Measurements from ENCODE around the gene KAT6B. TPM values are rescaled to one million over a fixed set of nuclear protein-coding genes. Genes with fewer than 3 reads are reported as not detected.
"Not testable (repeated sequence)": the region's sequence is repeated elsewhere in the genome, so short reads cannot be mapped to it uniquely, and the experiment has no call there.

KAT6B gene
- total RNA-seq, result 147 to 155 TPM (median 148 TPM) in 3 replicates

GRCh38 chr10:74826142-74827044, at the start of gene KAT6B:
KAT6B (plus strand) TSS chr10:74826600; CDS start chr10:74842858, 16,258 bp downstream.
- Mint-ChIP-seq H3K36me3 (peaks cover 11% of the 10 kb centered on the region), H3K9me3 (no peaks in the 10 kb centered on the region), H3K27me3 (ENCODE audit: low read depth) (no peaks in the 10 kb centered on the region), H3K4me3 (peak within 1 kb of the TSS; percentile 85), H3K27ac (peak within 1 kb of the TSS; percentile 99), H3K4me1 (peaks cover 66% of the 10 kb centered on the region)
- DNase-seq (ENCODE audit: low spot score in 2 of 2, unreplicated experiment in 2 of 2), result peak; percentile 100
- TF ChIP-seq, protein P1, sequence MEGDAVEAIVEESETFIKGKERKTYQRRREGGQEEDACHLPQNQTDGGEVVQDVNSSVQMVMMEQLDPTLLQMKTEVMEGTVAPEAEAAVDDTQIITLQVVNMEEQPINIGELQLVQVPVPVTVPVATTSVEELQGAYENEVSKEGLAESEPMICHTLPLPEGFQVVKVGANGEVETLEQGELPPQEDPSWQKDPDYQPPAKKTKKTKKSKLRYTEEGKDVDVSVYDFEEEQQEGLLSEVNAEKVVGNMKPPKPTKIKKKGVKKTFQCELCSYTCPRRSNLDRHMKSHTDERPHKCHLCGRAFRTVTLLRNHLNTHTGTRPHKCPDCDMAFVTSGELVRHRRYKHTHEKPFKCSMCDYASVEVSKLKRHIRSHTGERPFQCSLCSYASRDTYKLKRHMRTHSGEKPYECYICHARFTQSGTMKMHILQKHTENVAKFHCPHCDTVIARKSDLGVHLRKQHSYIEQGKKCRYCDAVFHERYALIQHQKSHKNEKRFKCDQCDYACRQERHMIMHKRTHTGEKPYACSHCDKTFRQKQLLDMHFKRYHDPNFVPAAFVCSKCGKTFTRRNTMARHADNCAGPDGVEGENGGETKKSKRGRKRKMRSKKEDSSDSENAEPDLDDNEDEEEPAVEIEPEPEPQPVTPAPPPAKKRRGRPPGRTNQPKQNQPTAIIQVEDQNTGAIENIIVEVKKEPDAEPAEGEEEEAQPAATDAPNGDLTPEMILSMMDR (IDR thresholded peaks at IDR 0.05; ENCODE audit: unreplicated experiment), result peak; percentile 24

DNA sequence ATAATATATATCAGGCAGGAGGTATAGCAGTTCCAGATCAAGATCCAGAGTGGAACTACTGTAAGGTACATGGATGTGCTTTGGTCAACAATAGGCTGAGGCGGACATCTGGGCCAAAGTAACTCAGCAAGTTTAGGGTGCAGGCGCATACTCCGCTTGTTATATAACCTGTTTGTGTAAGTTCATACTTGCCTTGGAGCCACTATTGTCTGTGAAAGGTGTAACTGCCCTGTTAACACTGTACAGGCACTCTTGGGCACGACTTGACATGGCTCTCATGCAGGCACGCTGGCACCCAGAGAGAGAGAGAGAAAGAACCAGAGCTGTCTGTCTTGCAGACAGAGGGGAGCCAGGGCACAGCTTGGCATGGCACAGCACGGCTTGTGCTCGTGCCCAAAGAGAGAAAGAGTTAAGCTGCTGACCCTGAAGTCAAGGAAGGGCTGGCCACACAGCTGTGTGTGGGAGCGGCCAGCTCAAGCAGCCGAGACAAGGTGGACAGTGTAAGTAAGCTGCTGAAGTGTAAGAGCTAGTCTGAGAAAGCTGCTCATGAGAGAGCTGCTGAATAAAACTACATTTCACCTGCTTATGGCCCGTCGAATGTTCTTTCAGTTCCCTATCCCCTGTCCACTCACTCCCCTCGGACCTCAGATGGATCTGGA, 47.8 kb upstream of the KAT6B start:
- Mint-ChIP-seq H3K36me3 (peaks cover 6% of the 10 kb centered on the region), H3K9me3 (peaks cover 34% of the 10 kb centered on the region), H3K27me3 (ENCODE audit: low read depth) (no peaks in the 10 kb centered on the region), H3K4me1 (no peaks in the 10 kb centered on the region), H3K27ac (no peak overlapping the region), H3K4me3 (no peak overlapping the region)
- TF ChIP-seq, protein P1 (IDR thresholded peaks at IDR 0.05; ENCODE audit: unreplicated experiment), result no peak
- no peak for DNase-seq (ENCODE audit: low spot score in 2 of 2, unreplicated experiment in 2 of 2)

DNA sequence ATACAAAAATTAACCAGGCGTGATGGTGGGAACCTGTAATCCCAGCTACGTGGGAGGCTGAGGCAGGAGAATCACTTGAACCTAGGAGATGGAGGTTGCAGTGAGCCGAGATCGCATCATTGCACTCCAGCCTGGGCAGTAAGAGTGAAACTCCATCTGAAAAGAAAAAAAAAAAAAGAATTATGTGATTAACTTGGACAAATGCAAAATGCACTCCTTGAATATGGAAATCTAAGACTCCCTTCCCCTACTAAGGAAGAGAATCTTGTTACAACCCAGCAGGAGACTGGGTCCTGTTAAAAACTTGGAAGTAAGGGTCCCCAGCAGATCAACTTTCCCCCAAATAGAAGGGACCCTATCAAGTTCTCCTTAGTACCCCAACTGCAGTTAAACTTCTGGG, 44.5 kb upstream of the KAT6B start:
- not testable (repeated sequence) for H3K4me1 Mint-ChIP-seq; H3K27ac Mint-ChIP-seq; H3K4me3 Mint-ChIP-seq; H3K36me3 Mint-ChIP-seq; H3K27me3 Mint-ChIP-seq (ENCODE audit: low read depth); DNase-seq (ENCODE audit: low spot score in 2 of 2, unreplicated experiment in 2 of 2)
- peaks cover 14% of the 10 kb centered on the region for H3K9me3 Mint-ChIP-seq

DNA sequence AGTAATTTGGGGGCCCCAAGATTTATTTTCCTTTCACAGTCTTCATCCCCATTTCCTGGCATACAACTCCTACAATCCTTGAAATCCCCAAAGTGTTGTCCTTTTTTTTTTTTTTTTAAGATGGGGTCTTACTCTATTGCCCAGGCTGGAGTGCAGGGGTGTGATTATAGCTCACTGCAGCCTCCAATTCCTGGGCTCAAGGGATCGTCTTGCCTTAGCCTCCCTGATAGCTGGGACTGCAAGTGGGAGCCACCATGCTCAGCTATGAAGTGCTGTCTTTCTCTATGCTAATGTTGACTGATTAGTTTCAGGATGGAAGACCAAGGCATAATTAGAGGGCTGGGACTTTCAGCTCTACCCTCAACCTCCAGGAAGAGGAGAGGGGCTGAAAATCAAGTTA, 41.9 kb upstream of the KAT6B start:
- Mint-ChIP-seq H3K4me3 (no peak overlapping the region), H3K9me3 (no peaks in the 10 kb centered on the region), H3K4me1 (no peaks in the 10 kb centered on the region), H3K36me3 (no peaks in the 10 kb centered on the region), H3K27me3 (ENCODE audit: low read depth) (no peaks in the 10 kb centered on the region), H3K27ac (no peak overlapping the region)
- DNase-seq (ENCODE audit: low spot score in 2 of 2, unreplicated experiment in 2 of 2), result no peak
- TF ChIP-seq, protein P1 (IDR thresholded peaks at IDR 0.05; ENCODE audit: unreplicated experiment), result no peak

- H3K4me3 Mint-ChIP-seq, result no peak overlapping the region
- H3K9me3 Mint-ChIP-seq, result peaks cover 2% of the 10 kb centered on the region
- H3K4me1 Mint-ChIP-seq, result no peaks in the 10 kb centered on the region
- TF ChIP-seq, protein P1 (IDR thresholded peaks at IDR 0.05; ENCODE audit: unreplicated experiment), result no peak
- no peaks in the 10 kb centered on the region for H3K36me3 Mint-ChIP-seq
- H3K27me3 Mint-ChIP-seq (ENCODE audit: low read depth), result no peaks in the 10 kb centered on the region
- no peak overlapping the region for H3K27ac Mint-ChIP-seq
- no peak for DNase-seq (ENCODE audit: low spot score in 2 of 2, unreplicated experiment in 2 of 2)
These were observed 40.3 kb upstream of the KAT6B start for GRCh38 chr10:74786126-74786525.

DNA sequence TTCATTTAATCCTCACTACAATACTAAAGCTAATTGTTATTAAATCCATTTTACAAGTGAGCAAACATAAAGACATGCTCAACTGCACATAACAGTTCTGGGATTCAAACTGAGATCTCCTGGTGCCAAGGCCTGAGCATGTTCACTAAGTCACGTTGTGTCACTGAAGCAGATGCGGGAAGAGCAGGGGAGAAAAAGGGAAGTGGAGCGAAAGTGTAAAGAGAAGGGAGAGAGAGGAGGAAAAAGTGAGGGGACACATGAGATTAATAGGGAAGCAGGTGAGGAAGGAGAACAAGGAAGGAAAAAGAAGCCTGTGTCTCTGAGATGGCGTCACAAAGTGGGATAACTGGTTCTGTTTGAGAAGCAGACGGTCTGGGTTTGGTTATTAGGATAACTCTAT, 38.9 kb upstream of the KAT6B start:
- no peaks in the 10 kb centered on the region for H3K4me1 Mint-ChIP-seq
- no peaks in the 10 kb centered on the region for H3K36me3 Mint-ChIP-seq
- no peak overlapping the region for H3K27ac Mint-ChIP-seq
- no peaks in the 10 kb centered on the region for H3K27me3 Mint-ChIP-seq (ENCODE audit: low read depth)
- TF ChIP-seq, protein P1 (IDR thresholded peaks at IDR 0.05; ENCODE audit: unreplicated experiment), result no peak
- peaks cover 4% of the 10 kb centered on the region for H3K9me3 Mint-ChIP-seq
- no peak for DNase-seq (ENCODE audit: low spot score in 2 of 2, unreplicated experiment in 2 of 2)
- H3K4me3 Mint-ChIP-seq, result no peak overlapping the region

- not testable (repeated sequence) for H3K4me3 Mint-ChIP-seq; DNase-seq (ENCODE audit: low spot score in 2 of 2, unreplicated experiment in 2 of 2); H3K9me3 Mint-ChIP-seq; H3K4me1 Mint-ChIP-seq; H3K27me3 Mint-ChIP-seq (ENCODE audit: low read depth); H3K27ac Mint-ChIP-seq; H3K36me3 Mint-ChIP-seq
These were observed 34.4 kb upstream of the KAT6B start for GRCh38 chr10:74791979-74792378.
